Subcutaneous adipose tissue (tissue), 4 donors: ENCODE measurements around the gene SYCP1. TPM values are rescaled to one million over a fixed set of nuclear protein-coding genes. Genes with fewer than 3 reads are reported as not detected.

Source experiments
- total RNA-seq, 4 donors: library from RNA; depleted of rRNA; stranded (reverse); fragments of >200 nt; gene quantifications; one replicate each; pipeline ENCODE4 v1.1.0, GENCODE V29; 2016
- TF ChIP-seq, protein P1 (sequence below): fragments of 450-650 bp; IDR thresholded peaks from one replicate; pipeline ENCODE4 v1.5.1; 2016; ENCODE audit warnings: low read depth, mild to moderate bottlenecking, control low read depth, antibody characterized with exemption, moderate library complexity

SYCP1 gene
- total RNA-seq, 4 donors from 2014 or later = 0.33 to 0.44 TPM; not detected in 2

DNA sequence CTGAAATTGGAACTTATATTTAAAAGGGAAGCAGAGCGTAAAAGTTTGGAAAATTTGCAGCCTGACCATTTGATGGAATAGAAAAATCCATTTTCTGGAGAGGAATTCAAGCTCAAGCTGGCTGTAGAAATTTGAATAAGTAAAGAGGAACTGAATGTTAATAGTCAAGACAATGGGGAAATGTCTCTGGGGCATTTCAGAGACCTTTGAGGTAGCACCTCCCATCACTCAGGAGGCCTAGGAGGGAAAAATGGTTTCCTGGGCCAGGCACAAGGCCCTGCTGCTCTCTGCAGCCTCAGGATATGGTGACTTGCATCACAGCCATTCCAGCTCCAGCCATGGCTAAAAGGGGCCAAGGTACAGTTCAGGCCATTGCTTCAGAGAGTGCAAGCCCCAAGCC, 157.3 kb downstream of the SYCP1 start:
- TF ChIP-seq, protein P1, sequence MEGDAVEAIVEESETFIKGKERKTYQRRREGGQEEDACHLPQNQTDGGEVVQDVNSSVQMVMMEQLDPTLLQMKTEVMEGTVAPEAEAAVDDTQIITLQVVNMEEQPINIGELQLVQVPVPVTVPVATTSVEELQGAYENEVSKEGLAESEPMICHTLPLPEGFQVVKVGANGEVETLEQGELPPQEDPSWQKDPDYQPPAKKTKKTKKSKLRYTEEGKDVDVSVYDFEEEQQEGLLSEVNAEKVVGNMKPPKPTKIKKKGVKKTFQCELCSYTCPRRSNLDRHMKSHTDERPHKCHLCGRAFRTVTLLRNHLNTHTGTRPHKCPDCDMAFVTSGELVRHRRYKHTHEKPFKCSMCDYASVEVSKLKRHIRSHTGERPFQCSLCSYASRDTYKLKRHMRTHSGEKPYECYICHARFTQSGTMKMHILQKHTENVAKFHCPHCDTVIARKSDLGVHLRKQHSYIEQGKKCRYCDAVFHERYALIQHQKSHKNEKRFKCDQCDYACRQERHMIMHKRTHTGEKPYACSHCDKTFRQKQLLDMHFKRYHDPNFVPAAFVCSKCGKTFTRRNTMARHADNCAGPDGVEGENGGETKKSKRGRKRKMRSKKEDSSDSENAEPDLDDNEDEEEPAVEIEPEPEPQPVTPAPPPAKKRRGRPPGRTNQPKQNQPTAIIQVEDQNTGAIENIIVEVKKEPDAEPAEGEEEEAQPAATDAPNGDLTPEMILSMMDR = no peak

DNA sequence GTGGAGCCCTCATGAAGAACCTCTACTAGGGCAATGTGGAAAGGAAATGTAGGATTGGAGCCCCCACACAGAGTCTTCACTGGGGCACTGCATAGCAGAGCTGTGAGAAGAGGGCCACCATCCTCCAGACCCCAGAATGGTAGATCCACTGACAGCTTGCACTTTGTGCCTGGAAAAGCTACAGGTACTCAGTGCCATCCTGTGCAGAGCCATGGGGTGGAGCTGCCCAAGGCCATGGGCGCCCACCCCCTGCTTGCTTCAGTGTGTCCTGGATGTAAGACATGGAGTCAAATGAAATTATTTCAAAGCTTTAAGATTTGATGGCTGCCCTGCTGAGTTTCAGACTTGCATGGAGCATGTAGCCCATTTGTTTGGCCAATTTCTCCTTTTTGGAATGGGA, 157.8 kb downstream of the SYCP1 start:
- TF ChIP-seq, protein P1 = no peak

DNA sequence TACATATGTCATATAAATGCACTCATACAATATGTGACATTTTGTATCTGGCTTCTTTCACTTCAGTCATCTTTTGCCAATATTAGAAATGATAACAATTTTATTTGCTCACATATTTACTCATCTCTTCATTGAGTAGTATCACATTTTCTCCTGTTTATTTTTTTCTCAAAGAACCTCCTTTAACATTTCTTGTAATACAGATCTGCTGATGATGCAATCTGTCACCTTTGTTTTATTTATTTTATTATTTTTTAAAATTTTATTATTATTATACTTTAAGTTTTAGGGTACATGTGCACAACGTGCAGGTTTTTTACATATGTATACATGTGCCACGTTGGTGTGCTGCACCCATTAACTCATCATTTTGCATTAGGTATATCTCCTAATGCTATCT, 159.1 kb downstream of the SYCP1 start:
- TF ChIP-seq, protein P1 = no peak

DNA sequence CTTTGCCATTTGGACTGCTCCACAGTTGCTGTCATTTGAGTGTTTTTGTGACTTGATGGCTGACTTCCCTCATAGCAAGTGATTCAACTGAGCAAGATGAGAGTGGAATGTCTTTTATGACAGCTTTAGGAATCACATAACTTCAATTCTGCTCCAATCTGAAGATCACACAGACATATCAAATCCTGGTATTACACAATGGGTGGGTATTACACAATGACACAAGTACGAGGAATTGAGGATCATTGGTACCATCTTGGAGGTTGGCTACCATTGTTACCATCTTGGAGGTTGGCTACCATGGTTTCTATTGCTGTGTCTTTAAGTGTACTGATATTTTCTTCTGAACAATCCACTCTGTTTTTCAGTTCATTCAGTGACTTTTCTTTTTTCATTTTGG, 166.5 kb downstream of the SYCP1 start:
- TF ChIP-seq, protein P1 = no peak

DNA sequence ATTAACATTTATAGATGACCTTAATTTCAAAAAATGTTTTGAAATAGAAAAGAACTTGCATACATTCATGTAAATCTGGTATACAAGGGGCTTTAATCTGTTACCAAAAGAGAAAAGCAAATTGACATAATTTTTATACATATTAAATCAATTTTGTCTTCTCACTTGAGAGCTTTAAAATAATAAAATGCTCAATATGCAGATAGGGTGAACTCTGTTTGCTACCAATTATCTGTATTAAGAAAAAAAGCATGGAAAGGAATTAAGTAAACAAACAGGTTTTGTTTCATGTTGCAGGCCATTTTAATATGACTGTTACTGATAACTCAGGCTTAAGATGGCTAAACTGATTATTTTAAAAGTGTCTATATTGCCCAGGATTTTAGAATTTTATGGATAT, 168.9 kb downstream of the SYCP1 start:
- TF ChIP-seq, protein P1 = no peak

DNA sequence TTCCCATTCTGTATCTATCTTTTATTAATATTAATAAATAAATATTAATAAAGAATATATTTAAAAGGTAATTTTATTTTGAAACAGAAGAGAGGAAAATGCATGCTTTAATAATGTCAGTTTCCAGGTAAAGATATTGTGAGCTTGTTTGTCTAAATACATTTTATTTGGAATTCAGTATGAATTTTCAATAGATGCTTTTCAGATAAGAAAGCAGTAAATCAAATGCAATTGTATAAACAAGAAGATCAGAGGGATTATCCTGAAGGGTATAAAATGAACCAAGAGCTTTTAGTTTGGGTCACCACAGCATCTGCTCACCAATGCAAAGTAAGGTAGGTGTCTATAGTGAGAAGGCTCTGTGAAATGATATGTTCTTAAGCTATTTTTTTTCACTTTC, 174.9 kb downstream of the SYCP1 start, which contains the start of gene TSHB:
Gene TSHB, plus strand, starts transcription at position 301 of the 400 bp plus-strand sequence. CDS start 3,537 bp downstream, outside the sequence.
- TF ChIP-seq, protein P1 = no peak

DNA sequence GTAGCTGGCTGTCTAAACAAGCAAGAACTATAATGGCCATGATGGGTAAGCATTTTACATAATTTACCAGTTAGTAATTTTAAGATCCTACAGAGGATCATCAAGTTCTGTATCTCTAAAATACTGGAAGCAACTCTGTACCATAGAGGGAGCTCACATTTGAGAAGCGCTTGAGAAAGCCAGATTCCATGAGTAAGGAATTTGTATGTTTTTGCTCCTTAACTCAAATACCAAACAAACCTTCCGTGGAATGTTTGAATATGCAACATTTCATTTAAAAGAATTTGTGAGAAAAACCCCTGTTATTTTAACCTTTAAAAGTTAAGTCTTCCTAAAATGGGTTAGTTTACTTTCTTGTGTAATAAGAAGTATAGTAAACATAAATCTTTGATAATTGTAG, 176.9 kb downstream of the SYCP1 start:
- TF ChIP-seq, protein P1 = no peak
